Stimulated activated CD4-positive, alpha-beta T cell treated with anti-CD3 and anti-CD28 coated beads, Interleukin-1b, Interleukin-23, amount 100 ng/mL, for 48 hours (primary cell): Measurements from ENCODE around the gene DPCD.

ENCODE experiments used
- DNase-seq: peaks from one replicate; pipeline ENCODE4 v3.0.0-alpha.2; 2020

DPCD gene

DNA sequence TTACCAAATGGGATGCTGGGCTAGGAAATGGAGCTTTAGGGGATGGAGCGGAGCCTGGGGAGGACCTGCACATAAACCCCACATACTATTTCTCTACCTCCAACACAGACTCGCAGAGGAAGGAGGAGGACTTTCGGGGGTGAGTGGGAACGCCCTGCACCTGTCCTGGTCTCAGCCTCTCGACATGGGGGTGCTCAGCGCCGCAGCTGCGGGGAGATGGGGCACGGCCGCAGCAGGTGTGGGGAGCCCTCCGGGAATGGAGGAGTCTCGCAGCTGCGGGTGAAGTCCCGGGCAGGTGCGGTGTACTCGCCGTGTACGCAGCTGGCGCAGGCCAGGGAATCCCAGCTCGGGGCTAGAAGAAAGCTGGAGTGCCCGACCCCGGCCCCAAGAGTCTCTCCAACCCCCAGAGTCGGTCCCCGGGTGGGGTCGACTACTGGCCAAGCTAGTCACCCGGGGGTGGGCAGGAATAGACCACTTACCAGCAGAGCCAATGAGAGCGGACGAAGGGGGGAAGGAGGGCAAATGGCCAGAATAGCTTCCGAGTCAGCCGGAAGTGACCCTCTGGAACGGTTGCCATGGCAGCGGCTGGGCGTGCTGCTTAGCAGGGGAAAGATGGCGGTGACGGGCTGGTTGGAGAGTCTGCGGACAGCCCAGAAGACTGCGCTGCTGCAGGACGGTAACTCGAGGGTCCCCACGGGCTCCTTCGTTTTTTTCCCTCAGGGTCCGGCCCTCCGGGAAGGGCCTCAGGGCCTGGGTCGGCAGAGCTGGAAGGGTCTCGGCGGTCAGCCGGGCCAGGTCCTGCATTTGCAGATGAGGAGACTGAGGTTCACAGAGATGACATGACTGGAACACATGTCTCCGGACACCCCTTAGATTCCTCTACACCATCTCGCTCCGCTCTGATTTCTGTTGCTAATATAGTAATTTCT lies at the start of gene DPCD, which contains the start of gene POLL:
Gene DPCD, plus strand, starts transcription at position 597 of the 929 bp plus-strand sequence. Its CDS starts 16 bp downstream, at position 613.
Gene POLL, minus strand, starts transcription at position 533 of the 929 bp plus-strand sequence. CDS start 897 bp downstream, outside the sequence.
- peak; percentile 90 for DNase-seq

DNA sequence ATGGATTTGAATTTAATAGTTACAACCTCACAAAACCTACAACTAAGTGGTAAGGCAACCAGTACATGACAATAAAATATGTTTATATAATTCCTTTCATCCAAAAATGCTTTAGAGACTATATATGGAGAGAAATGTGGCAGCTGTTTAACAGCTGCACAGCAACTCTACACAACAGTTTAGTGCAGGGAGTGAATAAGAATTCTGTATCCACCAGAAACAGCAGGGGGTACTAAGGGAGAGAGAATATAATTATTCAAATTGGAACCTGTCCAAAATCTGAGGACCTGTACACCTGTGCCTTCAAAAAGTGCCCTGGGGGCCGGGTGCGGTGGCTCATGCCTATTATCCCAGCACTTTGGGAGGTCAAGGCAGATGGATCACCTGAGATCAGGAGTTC lies 49.7 kb upstream of the DPCD start:
- DNase-seq, result no peak

GRCh38 chr10:101545898-101546297 lies 42.2 kb upstream of the DPCD start:
- DNase-seq, result no peak

DNA sequence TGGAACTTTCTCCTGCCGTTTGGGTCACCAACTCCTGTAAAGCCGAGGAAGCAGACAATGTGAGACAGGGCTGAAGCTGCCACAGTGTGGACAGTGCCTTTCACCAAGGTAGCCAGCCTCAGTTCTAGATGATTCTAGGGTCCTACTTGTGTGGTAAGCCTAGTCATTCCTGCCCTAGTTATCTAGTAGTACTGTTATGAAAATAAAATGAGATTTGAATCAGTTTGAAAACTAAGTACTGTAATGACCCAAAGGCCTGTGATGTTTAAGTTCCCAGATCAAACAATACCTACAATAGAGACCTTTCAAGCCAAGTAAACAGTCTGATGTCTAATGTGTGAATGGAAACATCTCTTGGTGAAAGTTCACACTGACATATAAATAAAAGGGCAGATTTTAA lies 37.2 kb upstream of the DPCD start:
- no peak for DNase-seq

- DNase-seq, result no peak
Measured at GRCh38 chr10:101552442-101552841, 35.7 kb upstream of the DPCD start.

DNA sequence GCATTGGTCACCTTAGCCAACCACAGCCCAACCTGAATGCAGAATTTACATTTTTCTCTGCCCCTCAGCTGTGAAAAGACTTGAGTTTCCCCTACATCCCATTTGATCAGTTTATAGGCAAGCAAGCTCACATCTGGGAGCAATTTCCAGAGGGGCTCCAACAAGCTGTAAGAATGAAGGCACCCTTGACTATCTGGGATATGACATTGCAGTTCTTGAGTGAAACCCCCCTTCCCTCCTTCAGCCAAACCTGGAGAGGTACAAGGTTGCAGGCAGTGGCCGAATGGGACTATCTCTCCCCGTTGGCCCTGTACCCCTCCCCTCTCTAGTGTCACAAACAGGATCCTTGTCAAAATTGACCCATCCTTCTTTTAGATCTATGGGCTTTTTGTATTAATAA lies 30.6 kb upstream of the DPCD start:
- DNase-seq, result no peak

- no peak for DNase-seq
Measured at GRCh38 chr10:101558204-101558603, 29.9 kb upstream of the DPCD start.

DNA sequence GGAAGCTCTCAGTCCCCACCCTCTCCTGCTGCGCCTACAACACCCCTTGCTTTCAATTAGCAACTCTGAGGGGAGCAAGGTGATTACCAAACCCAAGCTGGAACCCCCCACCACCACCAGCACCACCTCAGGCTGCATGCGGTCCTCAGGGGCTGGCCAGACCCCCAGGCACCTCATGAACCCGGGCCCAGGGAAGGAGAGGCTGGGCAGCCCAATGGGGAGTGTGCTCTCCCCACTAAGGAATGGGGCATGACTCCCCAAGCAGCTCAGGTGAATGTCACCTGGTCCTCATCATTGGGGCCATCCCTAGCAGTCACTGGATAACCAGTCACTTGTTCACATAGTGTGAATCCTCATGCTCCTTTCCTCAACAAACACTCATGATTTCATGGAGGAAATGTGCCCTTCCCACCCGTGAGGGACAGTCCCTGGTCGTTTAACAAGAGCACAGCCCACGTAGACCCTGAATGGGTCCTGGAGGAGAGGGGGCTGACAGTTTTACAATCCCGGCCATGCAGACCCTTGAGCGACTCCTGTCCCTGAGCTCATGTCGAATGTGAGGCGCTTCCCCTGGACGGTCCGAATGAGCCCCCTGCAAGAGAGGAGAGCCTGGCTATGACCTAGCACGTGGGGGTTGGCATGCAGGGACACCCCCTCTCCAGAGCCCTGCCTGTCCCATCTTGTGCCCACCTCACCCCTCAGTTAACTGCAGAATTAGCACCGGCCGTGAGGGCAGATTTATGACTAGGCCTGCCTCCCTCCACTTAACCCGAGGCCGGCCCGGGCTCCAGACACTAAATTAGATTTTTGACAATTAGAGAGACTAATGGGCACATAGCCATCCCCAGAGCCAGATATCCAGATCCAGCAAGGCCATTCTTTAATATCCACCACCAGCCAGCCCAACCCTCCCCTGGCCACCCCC lies 29.2 kb upstream of the DPCD start:
- DNase-seq, result no peak

- DNase-seq, result no peak
Measured at GRCh38 chr10:101559596-101560297, 28.4 kb upstream of the DPCD start.

DNA sequence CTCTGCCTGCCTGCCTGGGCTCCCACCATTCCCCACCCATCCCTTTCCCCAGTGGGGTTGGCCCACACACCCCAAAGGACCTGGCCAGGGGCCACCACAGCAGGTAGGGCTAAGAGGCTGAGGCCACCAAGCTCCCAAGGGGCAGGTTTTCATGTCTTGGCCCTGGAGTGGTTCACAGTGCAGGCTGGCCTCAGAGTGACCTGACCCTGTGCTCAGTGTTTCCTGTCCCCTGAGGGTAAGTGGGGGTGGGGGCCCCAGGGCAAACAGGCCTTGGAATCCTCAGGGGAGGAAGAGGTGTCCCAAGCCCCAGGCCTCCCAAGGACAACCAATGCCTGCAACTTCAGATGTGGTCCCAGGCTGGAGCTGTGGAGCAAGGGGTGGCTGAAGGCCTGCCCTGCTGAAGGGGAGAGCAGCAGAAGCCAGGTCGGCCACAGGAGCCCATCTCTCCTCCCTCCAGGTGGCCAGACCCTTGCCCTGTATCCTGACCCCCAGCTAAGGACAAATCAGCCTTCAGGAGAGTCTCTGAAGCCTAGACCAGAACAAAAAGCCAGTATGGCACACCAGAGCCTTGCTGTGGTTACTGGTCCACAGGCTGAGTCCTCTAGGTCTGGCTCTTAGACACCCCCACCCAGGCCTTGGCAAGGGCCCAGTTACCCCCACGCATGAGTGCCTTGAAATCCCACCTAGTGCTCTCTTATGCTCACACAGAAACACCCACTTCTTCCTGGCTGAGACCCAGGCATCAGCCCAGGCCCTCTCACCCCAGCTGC lies 27.6 kb upstream of the DPCD start:
- DNase-seq, result no peak

GRCh38 chr10:101561068-101561915 lies 26.8 kb upstream of the DPCD start:
- DNase-seq, result no peak

DNA sequence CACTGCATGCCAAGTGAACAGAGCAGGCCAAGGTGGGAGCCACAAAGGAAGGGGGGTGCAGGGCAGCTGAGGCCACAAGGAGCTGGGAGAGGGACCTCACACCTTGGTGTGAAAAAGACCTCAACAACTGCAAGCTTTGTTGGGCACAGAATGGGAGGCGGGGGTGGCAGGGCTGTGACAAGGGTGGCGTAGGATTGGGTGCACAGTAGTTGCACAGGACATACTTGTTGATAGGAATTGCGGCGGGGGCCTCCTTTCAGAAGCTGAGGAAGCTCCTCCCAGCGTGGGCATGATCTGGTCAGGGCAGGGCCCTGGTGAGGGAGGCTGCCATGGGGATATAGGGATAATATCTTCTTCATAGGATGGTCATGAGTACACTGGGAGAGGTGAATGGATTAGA lies 25.9 kb upstream of the DPCD start:
- no peak for DNase-seq

GRCh38 chr10:101563007-101563406 lies 25.1 kb upstream of the DPCD start:
- no peak for DNase-seq

DNA sequence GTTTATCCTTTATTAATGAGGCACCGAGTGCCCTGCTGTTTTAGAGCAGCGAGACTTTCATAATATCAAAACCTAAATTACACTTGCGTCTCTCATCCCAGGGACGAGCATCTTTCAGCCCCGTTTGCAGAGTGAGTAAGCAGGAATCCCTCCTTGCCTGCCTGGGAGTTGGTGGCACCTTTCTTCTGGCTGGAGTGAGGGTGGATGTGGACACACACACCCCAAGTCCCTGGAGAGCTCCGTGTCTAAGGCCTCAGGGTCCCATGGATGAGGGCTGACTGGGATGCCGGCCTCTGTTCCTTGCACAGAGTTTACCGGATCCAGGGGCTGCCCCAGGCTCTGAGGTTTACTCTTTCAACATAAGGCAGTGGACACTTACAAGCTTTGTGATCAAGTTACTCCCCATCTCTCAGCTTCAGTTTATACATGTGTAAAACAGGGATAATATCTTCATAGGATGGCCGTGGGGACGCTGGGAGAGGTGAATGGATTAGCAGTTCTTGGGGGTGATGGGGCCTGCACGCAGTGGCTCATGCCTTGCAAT lies 24.6 kb upstream of the DPCD start:
- no peak for DNase-seq

DNA sequence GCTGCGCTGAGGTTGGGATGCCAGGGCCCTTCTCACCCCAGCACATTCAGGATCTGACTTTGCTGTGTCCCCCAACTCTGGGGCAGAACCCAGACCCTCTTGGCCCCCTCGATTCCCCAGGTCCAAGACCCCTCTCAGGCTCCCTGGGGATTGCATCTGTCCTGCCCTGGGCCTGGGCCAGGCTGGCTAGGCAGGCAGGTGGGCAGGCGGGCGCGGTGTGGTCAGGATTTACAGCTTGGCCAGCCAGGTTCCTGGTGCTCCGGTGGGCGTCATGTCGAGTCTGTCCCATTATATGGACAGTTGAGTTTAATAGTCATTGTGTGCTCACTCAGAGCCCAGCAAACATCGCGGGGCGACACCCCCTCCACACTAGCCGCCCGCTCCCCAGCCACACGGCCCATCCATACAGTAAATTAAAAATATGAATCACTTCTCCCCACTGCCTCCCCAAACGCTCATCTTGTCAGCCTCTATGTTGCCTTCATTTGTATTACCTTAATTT lies 23.6 kb upstream of the DPCD start:
- no peak for DNase-seq

GRCh38 chr10:101565370-101565900 lies 22.7 kb upstream of the DPCD start:
- DNase-seq, result no peak

- DNase-seq, result no peak
Measured at GRCh38 chr10:101565936-101566332, 22.2 kb upstream of the DPCD start.

DNA sequence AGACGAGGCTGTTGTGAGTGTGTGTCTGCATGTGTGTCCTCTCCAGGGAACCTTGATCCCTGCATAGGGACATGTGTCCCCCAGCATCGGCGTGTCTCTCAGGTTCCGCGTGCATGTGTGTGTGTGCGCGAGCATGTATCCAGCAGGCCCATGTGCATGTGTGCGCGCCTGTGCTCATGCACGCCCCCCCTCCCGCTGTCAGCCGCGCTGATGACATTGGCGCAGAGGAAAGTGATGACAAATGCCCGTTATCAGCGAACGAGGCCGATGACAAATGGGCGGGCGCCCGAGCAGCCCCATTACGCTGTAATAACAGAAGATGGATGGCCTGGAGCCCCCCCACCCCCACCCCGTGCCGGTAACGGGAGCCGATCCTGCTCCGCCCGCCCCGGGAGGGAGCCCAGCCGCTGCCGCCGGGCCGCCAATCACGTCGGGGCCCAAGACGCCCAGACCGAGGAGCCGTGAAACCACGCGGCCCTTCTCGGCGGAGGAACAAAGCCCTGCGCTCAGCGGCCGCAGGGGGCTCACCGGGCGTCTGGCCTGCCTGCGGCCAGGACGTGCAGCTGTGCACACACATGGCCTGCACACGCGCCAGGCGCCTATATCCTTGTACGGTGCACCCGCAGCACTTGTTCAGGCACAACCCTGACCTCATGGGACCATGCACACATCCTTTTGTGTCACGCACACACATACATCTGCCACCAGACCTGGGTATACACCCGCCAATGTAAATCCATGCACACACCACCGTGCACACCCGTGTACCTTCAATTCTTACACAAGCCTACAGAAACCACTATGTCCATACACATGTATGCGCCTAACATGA lies 21.6 kb upstream of the DPCD start:
- peak; percentile 27 for DNase-seq
